ENCODE measurements around the gene SOHLH1.

GRCh38 chr9:135693771-135694170 lies 5.5 kb downstream of the SOHLH1 start:
- TF ChIP-seq CTCF (IDR thresholded peaks at IDR 0.05): no peak
- no peak for TF ChIP-seq CEBPB (IDR thresholded peaks at IDR 0.05)
- TF ChIP-seq PBX3 (IDR thresholded peaks at IDR 0.05): no peak
- no peak for TF ChIP-seq MAX (IDR thresholded peaks at IDR 0.05)
- no peak for TF ChIP-seq NR3C1 (IDR thresholded peaks at IDR 0.05)
- TF ChIP-seq SMC3 (IDR thresholded peaks at IDR 0.05): no peak
- TF ChIP-seq HDAC2 (IDR thresholded peaks at IDR 0.05): no peak
- TF ChIP-seq HMGXB4 (CRISPR knock-in tag; IDR thresholded peaks at IDR 0.05; ENCODE audit: borderline replicate concordance): no peak

All from A549 (cell line).